Neural cell (in vitro differentiated cells): Measurements from ENCODE around the gene SLC25A25.

ENCODE experiments used
- CTCF ChIP-seq: fragments of 450-650 bp; IDR thresholded peaks from 2 replicates; pipeline ENCODE4 v1.5.1; 2014; ENCODE audit warnings: antibody characterized with exemption, mild to moderate bottlenecking, moderate library complexity; ENCODE audit not compliant: poor library complexity, severe bottlenecking
- EP300 ChIP-seq: fragments of 450-650 bp; conservative IDR thresholded peaks from 2 replicates; pipeline ENCODE4 v1.6.1; 2014; ENCODE audit warnings: antibody characterized with exemption, mild to moderate bottlenecking, moderate library complexity; ENCODE audit not compliant: poor library complexity, severe bottlenecking
- EZH2 ChIP-seq: fragments of 200-600, 300-800 bp; shearing (Covaris generic), sonication (generic); IDR thresholded peaks from 2 replicates; pipeline ENCODE4 v1.6.1; 2014; ENCODE audit warnings: antibody characterized with exemption, low read length, borderline replicate concordance, mild to moderate bottlenecking; ENCODE audit not compliant: insufficient read depth, poor library complexity, severe bottlenecking
- POLR2AphosphoS5 ChIP-seq: IDR thresholded peaks from 2 replicates; pipeline ENCODE4 v1.6.1; 2012
- REST ChIP-seq: IDR thresholded peaks from 2 replicates; pipeline ENCODE4 v1.6.1; 2012; ENCODE audit warnings: borderline replicate concordance
- SMC3 ChIP-seq: fragments of 450-650 bp; conservative IDR thresholded peaks from 2 replicates; pipeline ENCODE4 v1.6.1; 2014; ENCODE audit warnings: antibody characterized with exemption, mild to moderate bottlenecking, moderate library complexity; ENCODE audit not compliant: poor library complexity
- TAF1 ChIP-seq: IDR thresholded peaks from 2 replicates; pipeline ENCODE4 v1.6.1; 2012; ENCODE audit warnings: low read depth

GRCh38 chr9:128102196-128102595, 34.2 kb downstream of the SLC25A25 start:
- TF ChIP-seq CTCF (no peak), EZH2 (no peak), REST (no peak), EP300 (no peak), POLR2AphosphoS5 (no peak), SMC3 (no peak), TAF1 (no peak)
